OCI-LY7 (cell line): ENCODE results near the gene PROM2.

Experiments used
- CTCF ChIP-seq: fragments of 200-600 bp; sonication (generic); conservative IDR thresholded peaks from 2 replicates; pipeline ENCODE4 v1.5.1; 2014; ENCODE audit warnings: mild to moderate bottlenecking, antibody characterized with exemption, low read length, moderate library complexity, mixed read lengths
- EZH2phosphoT487 ChIP-seq: fragments of 200-600 bp; sonication (generic); IDR thresholded peaks from 2 replicates; pipeline ENCODE4 v1.6.1; 2018; ENCODE audit warnings: low read depth, borderline replicate concordance, mild to moderate bottlenecking, mixed run types, antibody characterized with exemption, low read length, moderate library complexity, mixed read lengths

GRCh38 chr2:95328358-95329125, 54.3 kb downstream of the PROM2 start:
- TF ChIP-seq CTCF (no peak), EZH2phosphoT487 (no peak)
